SW480 (cell line): ENCODE data around the gene CREB3L4.
A peak's percentile ranks its signal among the peaks of the same experiment; 100 is the strongest.
"Not testable (repeated sequence)": the region's sequence is repeated elsewhere in the genome, so short reads cannot be mapped to it uniquely, and the experiment has no call there.

Source experiments
- DNase-seq: peaks from one replicate; pipeline ENCODE4 v3.0.0-alpha.2; 2016; ENCODE audit warnings: low spot score

CREB3L4 gene

DNA sequence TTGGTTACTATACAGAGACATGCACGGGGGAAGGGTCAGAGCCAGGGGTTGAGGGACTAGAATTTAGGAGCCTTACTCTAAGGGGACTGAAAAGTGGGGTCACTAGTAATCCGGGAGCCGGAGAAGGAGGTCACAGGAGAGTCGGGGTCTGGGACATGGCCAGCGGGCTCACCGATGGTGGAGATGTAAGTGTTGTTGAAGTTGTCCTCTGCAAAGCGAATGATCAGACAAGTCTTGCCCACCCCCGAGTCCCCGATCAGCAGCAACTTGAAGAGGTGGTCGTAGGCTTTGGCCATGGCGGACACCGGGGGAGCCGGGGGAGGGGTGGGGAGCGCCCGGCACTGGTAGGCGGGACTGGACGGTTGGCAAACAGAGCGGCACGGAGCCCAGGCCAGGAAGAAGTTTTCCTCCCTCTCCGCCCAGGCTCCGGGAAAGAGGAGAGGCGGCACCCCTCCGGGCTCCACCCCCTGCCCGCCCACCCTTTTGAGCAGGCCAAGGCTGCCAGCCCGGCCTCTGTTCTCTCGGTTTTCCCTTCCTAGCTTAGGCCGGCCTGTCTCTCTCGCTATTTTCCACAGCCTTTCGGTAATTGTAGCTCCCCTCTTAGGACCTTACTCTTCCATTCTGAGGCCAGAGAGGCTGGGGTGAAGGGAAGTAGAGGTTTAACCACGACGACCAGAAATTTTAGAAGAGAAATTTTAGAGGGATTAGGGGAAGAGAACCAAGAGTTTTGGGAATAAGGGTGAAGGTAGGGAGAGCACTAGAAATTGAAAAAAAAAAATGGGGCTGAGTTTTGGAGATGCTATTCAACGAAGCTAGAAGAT, 18.4 kb downstream of the CREB3L4 start, which contains the start of gene RAB13:
Gene RAB13, minus strand, starts transcription at position 399 of the 821 bp plus-strand sequence. Its CDS starts 103 bp downstream, at position 296.
- peak; percentile 75 for DNase-seq

DNA sequence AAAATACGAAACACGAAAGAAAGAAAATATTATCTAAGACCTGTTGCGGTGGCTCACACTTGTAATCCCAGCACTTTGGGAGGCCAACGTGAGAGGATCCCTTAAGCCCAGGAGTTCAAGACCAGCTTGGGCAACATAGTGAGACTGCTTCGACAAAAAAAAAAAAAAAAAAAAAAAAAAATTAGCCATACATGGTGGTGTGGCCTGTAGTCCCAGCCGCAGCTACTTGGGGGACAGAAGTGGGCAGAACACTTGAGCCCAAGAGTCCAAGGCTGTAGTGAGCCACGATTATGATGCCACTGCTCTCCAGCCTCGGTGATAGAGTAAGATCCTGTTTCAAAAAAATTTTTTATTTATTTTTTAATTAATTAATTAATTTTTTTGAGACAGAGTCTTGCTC, 19.9 kb downstream of the CREB3L4 start:
- no peak for DNase-seq

DNA sequence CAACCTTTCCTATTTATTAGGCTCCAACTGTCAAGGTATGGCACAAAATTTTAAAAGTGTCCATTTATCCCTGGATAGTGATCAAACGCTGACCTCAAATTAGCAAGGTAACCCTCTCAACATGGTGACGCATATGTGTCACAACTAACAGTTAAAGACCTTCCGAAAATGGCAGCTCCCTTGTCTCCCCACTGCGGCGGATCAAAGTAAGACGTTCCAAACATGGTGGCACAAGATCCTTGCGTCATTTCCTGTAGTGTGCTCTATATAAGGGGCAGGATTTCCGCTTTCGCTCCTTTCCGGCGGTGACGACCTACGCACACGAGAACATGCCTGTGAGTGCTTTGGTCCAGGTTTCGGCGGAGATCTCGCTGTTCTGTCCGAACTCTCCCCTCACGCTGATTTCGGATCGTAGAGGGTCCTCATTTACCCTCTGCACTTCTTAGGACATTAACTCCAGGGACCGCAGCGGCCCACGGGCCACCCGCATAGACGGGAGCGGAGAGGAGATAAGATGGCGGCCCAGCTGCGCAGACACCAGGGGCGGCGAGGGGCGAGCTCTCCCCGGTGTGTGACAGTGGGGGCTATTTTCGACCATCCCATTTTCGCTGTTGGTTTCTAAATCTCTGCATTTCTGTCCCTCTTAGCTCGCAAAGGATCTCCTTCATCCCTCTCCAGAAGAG, 22.9 kb downstream of the CREB3L4 start, which contains the start of gene RPS27:
Gene RPS27, plus strand, starts transcription at position 295 of the 683 bp plus-strand sequence. Its CDS starts 35 bp downstream, at position 330.
- DNase-seq = peak; percentile 98

DNA sequence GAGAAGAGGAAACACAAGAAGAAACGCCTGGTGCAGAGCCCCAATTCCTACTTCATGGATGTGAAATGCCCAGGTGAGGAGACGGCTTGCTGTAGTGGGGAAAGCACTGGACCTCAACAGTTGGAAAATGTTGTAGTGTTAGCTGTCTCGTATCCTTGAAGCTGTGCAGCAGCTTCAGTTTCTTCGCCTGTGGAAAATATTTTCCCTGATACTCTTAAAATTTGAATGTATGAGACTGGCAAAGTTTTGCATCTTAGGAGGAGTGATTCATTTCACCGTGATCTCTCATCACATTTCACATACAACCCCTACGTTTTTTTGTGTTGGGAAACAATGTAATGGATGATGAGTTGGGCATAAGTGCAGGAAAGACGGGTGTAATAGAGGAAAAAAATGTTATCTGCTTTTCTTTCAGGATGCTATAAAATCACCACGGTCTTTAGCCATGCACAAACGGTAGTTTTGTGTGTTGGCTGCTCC, 23.5 kb downstream of the CREB3L4 start:
- DNase-seq = no peak

DNA sequence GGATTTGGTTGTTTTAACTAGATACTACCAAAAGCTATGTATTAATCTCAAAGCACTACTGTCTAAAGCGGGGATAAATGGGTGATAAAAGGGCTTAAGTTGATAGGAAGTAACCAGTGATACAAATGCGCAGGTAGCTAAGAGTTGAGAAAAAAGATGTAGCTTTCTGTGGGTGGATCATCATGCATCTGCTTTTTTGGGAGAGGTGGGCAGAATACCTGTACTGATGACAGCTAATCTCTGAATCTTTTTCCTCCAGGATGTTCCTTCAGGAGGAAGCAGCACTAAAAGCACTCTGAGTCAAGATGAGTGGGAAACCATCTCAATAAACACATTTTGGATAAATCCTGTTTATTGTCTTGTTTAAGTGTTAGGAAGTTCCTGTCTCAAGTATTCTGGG, 24.1 kb downstream of the CREB3L4 start:
- DNase-seq = no peak

DNA sequence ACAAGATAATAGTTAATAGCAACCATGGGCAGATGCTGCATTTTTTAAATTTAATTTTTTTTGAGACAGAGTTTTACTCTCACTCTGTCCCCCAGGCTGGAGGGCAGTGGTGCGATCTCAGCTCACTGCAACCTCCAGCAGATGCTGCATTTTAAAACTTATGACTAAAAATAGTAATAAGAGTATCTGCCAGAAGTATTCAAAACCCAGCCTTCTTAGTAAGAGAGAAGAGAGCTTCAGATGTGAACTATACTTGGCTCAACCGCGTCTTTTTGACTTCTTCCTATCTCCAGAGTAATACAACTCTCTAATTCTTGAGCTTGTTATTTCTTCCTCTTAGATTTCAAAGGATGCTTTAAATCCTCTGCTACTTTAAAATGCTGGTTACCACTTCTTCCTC, 27.5 kb downstream of the CREB3L4 start:
- DNase-seq = no peak

DNA sequence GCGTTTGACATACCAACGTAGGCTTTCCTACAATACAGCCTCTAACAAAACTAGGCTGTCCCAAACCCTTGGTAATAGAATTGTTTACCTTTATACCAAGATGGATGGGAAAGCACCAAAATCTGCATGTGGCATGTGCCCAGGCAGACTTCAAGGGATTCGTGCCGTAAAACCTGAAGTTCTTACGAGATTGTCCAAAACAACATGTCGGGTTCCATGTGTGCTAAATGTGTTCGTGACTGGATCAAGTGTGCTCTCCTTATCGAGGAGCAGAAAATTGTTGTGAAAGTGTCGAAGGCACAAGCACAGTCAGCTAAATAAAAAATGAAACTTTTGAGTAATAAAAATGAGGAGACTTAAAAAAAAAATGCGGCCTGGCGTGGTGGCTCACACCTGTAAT, 27.9 kb downstream of the CREB3L4 start:
- DNase-seq = no peak

DNA sequence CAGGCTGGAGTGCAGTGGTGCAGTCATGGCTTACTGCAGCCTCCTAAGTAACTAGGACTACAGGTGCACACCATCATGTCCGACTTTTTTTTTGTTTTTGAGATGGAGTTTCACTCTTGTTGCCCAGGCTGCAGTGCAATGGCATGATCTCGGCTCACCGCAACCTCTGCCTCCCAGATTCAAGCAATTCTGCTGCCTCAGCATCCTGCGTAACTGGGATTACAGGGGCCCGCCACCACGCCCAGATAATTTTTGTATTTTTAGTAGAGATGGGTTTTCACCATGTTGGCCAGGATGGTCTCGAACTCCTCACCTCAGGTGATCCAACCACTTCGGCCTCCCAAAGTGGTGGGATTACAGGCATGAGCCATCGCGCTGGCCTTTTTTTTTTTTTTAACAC, 29.2 kb downstream of the CREB3L4 start:
- DNase-seq = not testable (repeated sequence)

DNA sequence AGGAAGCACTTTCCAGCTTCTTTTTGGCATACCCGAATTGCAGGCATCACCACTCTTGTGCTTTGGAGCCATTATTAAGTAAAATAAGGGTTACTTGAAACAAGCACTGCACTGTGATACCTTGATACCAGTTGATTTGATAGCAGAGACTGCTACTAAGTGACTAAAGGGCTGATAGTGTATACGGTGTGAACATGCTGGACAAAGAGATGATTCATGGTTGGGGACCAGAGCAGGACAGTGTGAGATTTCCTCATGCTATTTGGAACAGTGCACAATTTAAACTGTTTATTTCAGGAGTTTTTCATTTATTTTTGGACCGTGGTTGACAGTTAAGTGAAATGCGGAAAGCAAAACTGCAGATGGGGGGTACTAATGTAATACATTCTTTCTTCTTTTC, 32.7 kb downstream of the CREB3L4 start:
- no peak for DNase-seq

DNA sequence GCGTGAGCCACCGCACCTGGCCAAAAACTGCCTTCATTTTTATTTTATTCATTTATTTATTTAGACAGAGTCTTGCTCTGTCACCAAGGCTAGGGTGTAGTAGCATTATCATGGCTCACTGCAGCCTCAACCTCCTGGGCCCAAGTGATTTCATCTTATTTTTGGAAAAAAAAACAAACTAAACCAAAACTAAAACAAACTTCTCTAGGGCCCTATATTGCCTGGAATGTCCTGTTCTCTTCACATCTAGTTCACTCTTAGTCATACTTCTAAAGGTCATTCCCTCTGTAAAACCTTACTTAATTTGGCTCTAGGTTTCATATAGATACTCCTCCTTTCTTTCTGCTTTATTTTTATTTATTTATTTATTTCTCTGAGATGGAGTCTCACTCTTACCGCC, 38.4 kb downstream of the CREB3L4 start:
- no peak for DNase-seq

DNA sequence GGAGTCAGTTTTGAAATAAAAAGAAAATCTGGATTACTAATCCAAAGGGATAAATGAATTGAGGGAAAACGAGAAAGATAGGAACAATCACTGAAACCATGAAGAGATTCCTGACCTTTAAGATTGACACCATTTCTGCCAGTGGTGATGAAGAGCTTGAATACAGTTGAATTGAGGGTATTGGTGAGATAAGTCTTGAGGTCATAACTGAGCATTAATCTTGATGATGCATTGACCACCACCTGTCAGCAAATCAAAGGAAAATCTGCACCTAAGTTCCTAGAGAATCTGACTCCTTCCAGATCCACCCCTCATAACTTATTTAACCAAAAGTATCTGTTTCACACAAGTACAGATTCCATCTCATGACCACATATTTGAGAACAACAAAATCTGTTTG, 44.4 kb downstream of the CREB3L4 start:
- DNase-seq = no peak

DNA sequence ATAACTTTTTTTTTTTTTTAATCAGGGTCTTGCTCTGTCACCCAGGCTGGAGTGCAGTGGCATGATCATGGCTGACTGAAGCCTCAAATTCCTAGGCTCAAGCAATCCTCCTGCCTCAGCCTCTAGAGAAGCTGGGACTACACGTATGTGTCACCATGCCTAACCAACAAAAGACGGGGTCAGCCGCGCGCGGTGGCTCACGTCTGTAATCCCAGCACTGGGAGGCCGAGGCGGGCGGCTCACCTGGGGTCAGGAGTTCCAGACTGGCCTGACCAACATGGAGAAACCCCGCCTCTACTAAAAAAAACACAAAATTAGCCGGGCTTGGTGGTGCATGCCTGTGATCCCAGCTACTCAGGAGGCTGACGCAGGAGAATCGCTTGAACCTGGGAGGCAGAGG, 44.8 kb downstream of the CREB3L4 start:
- not testable (repeated sequence) for DNase-seq

DNA sequence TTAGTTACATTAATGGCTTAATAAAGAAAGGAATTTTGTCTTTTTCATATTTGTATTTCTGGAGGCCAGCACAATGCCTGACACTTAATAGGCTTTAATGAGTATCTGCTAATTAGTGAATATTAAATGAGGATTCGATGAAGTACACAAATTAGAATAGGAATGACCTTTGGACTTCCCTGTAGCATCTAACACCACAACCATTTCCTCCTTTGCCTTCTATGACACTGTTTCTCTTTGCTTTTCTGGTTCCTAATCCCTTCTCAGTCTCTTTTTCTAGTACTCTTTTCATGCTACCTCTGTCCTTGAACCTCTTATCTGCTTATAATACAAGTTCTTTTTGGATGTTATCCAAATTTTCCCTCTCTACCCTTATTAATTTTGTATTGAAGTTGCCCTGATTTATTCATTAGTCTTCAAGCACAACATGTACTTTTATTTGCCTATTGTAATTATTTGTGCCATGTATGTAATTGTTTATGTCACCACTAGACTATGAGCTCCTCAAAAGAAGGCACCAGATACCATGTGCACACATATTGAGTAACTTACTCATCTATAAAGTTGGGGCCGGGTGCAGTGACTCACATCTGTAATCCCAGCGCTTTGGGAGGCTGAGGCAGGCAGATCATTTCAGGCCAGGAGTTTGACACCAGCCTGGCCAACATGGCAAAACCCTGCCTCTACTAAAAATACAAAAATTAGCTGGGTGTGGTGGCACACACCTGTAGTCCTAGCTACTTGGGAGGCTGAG, 46.6 kb downstream of the CREB3L4 start:
- DNase-seq = no peak

DNA sequence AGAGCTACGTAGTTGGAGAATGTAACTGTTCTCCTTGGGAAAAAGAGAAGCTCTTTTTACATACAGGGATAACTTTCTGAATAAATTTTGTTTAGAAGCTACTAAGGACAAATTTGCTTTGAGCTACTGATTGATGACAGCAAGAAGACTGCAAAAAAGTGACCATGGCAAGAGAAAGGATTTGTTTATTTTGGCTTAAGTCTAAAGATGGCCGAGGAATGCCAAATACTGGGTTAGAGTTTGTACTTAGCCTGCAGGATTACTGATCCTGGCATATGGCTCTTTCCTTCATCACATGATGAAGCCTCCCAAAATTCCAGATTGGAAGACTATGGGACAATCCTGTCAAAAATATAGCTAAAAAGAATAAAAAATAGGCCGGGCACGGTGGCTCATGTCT, 51.6 kb downstream of the CREB3L4 start:
- no peak for DNase-seq

DNA sequence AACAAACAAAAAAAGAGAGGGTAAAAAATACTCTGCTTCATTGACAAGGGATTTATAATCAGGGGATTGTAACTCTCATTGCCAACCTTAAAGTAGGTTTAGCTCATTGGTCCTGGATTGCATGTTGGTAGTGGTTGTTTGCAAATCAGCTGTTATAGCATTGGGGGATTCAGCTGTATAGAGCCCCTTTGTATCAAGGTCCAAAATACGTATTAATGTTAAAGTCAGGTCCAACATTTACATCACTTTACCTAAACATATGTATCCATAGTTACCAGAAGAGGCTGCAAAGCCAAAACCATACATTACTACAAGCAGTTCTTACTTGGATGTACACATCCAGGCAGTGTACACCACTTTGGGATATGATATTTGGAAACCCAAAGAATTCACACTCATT, 52.2 kb downstream of the CREB3L4 start:
- no peak for DNase-seq
